HuH-7 (cell line): ENCODE measurements around the gene MAPK8IP3.

Source experiments
- DNase-seq: peaks from one replicate; pipeline ENCODE4 v3.0.0; 2011; ENCODE audit warnings: low spot score

Gene MAPK8IP3

DNA sequence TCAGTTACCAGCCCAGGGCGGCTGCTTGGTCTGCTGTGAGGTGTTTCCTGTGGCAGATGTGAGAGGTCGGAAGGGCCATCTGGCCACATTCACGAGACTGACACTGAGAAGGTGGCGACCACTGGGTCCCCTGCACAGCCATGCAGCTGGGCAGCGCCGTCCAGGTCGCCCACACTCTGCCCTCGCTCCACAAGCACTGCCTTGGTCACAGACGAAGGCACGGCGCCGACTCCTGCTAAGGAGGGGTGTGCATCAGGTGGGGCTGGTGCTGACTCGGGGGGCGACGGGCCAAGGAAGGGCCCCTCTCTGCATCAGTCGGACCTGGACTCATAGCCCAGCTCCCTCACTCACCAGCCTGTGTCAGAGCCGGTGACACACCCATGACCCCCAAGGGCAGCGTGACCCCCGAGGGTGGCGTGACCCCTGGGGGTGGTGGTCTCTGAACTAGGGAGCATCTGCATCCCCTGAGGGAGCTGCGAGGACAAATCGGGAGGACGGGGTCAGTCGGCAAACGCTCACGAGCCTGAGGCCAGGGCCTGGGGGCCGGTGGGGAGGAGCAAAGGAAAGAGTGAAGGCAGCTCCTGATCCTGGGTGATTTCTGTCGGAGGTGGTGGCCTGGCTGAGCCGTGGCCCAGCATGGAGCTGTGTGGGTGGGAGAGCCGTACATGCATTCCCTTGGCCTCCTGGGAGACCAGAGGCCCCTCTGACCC, 34.9 kb downstream of the MAPK8IP3 start:
- no peak for DNase-seq

DNA sequence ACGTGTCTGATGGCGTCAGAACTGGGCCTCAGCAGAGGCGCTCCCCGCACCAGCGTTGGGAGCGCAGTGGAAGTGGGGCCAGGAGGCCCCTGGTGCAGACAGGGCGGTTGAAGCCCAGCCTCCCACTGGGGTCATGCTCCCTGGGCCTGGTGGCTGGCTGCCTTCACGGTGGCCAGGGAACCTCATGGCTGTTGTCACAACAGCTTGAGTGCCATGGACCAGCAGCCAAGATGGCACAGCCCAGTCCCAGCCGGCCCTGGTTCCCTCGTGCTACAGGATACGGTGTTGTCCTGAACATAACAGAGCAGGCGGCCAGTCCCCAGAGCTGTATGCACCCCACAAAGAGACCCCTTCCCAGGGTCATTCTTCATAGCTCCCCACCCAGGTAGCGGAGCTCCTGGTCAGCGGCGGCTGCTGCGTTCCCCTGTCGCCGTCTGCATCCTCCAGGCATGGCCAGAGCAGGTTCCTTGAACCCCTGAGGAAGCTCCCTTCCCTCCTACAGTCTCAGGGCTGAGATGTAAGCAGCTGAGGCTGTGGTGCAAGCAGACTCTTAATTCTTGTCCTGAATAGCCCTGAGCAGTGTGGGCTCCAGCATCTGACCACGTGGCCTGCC, 35.7 kb downstream of the MAPK8IP3 start:
- DNase-seq = no peak

DNA sequence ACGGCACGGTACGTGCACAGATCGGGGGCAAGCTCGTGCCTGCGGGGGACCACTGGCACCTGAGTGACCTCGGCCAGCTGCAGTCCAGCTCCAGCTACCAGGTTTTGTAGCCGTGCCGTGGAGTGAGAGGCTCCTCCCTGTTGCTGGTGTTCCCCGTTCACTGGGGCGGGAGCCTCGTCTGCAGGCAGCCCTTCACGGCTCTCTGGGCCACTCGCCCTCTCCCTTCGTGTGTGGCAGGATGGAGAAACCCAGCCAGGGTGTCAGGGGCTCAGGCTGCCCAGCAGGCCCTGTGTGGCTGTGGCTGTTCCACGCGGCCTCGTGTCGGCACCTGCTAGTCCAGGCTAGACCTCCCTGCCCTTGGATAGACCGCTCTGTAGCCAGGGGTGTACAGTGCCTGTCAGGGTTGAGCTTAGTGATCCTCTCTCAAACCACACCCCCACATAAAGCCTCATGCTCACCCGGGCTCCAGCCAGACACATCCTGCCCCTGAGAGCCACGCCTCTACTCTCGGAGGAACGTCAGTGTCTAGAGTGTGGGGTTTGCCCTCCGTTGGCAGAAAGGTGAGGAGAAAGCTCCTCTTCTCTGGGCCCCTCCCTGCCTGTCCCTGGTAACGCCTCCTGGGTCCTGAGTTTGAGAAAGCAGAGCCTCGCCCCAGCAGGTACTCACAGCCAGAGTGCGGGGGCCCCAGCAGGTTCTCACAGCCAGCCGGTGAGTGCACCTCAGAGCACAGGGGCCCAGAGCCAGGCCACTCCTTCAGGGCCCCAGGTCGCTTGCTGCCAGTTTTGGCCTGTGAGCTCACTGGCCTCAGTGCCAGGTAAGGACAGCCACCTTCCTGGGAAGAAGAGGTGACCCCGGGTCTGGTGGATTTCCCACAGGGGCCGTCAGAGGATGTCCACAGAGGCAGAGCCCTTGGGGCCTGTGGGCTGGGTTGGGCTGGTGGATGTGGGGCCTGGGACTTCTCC, 37.7 kb downstream of the MAPK8IP3 start:
- no peak for DNase-seq

DNA sequence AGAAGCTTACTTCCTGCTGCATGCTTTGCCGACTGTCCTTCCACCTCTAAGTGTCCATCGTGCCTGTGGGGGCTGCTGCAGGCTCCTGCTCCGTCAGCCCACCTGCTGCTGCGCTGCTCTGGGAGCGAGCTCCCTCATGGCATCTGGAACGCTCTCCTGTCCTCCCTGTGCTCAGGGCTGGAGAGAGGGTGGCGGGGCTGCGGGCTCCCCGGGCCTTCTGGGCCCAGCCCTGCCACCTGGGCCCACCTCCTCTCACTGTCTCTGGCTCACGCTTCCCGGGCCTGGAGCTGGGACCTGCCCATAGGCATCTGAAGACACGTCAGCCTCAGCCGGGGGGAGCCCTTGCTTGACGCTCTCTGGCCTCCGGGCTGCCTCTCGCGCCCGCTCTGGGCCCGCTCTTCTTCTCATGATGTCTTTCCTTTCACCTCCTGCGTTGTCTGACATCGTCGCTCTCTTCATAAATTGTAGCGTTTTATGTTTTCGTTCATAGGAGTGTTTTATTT, 38.4 kb downstream of the MAPK8IP3 start:
- no peak for DNase-seq

DNA sequence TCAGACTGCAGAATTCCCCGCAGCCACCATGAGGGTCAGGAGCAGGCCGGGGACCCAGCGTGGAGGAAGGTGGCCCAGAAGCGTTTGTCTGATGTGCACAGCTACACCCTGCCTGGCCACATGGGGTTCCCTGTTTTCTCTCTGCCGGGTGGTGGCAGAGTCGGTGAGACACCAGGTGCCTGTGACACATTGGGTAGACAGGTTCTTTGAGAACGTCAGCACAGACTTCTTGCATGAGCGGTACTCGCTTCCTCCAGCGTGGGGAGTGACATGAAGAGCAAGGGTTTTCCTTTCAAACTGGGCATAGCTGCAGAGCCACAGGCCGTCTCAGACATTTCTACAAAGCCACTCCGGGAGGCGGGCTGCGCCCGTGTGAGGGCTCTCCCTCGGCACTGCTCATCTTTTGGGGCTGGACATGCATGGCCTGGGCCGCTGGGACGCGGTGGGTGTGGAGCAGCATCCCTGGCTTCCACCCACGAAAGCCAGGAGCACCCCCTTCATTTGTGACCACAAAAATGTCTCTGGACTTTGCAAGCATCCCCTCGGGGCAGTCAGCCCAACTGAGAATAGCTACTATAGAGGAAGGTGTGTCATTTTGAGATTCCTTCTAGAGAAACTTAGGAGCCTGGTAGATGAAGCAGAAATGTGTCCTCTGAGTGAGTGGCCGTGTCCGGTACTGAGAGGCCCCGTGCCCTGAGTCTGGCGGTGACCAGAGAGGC, 39.3 kb downstream of the MAPK8IP3 start:
- no peak for DNase-seq

DNA sequence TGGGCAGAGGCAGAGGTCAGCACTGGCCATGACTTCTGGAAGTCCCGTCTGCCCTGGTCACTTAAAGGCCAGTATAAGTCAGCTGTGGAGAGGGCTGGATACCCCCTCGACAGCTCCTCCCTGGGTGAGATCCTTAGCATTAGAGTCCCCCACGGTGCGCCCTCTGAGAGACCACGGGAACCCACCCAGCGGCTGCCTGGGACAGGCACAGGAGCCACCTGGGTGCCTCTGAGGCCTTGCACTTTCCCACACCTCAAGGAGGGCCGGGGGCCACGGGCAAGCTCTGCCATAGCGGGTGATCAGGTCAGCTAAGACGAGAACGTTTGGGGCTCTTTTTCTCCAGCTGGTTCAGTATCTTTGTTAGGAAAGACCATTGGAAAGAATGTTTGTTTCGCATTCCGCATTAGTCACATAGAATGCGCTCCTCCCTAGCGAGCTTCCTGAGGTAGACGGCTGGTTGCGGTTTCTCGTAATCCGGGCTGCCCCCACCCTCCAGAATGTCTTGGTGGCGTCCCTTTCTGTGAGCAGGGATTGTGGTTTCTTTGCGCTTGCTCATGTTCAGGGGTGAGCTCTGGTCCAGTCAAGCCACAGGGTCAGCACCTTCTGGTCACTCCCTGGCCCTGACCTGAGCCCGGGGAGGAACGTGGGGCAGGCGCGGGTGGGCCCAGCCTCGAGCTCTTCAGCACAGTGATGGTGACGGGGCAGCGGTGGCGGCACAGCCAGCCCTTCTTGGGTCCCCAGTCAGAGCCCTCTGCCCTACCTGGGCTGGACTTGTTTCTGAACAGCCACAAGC, 40.1 kb downstream of the MAPK8IP3 start:
- no peak for DNase-seq

DNA sequence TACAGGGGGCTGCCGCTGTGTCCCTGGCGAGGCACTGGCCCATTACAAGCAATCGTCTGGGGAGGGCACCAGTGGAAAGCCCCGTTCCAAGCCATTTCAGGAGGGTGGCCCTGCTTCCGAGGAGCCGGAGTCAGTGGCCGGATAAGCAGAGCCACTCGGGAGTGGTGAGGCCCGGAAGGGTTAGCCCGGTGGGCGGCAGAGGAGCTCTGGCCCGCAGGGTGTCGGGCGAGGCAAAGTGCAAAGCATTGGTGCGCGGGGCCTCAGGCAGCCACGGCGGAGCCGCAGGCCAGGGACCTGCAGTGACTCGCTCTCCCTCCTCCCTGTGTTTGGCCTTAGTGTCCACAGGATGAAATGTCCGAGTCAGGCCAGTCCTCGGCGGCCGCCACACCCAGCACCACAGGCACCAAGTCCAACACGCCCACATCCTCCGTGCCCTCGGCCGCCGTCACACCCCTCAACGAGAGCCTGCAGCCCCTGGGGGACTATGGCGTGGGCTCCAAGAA, 40.7 kb downstream of the MAPK8IP3 start:
- no peak for DNase-seq

DNA sequence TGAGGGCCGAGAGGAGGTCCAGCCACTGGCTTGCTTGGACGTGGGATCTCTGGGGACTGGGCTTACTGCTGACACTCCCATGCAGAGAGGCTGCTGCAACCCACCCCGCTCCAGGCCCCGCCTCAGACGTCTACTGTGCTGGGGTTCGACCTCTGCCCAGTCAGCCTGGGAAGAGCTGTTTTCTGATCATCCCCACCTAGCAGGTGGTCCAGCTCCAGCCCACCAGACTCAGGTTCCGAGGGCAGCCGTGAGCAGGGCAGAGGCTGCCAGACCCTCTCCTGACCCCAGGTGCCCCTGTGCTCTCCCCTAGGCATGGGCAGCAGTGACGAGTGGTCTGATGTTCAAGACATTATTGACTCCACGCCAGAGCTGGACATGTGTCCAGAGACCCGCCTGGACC, 41.9 kb downstream of the MAPK8IP3 start:
- no peak for DNase-seq

DNA sequence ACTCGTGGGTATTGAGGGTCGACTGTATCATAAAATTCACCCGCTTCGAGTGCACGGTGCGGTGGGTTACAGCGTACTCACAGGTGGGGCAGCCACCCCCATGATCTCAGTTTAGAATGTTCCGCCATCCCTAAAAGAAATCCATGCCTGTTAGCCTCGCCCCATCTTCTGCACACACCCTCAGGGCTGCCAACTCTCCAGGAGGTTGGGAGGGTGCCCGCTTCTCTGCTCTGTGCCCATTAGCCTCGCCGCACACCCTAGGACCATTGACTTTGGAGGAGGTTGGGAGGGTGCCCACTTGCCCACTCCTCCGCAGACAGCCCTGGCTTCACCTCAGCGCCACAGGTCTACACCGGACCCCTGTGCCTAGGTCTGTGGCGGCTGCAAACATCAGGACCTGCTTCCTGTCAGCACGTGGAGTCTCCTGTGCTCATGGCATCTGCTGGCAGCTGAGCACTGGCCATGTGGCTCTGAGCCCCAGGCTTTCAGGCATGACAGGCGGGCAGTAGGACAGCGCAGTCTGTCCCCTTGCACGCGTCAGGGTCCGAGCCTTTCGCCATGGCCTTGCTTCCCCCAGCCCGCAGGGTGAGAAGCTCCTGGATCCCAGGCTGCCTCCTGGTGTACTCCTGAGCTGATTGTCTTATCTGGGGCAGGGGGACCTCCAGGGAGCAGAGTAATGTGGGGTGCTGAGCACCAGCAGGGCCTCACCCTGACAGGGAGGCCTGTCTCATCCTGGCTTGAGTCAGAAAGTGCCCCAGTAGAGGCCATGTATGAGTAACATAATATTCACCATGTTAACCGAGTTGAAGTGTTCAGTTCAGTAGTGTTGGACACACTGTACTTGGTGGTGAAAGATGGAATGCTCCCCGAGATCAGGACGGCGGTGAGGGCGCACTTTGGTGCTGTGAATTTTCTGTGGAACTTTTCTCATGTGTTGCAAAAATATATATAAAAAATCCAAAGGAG, 43.4 kb downstream of the MAPK8IP3 start:
- no peak for DNase-seq

DNA sequence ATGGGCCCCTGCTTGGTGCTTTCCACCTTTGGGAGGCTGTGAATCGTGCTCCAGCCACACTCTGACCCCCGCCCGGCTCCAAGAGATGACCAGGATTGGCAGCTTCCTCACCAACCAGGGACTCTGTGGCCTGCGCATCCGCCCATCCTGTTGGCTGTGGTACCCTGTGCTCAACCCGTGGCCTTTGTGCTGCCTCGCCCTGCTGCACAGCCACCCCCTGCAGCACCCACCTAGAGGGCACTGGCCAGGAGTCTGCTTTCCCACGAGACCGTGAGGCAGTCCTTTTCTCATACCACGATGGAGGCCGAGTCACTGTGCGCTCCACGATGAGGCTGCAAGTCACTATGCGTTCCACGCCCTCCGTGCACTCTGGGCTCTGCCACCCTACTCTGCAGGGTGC, 46.0 kb downstream of the MAPK8IP3 start:
- DNase-seq = no peak

DNA sequence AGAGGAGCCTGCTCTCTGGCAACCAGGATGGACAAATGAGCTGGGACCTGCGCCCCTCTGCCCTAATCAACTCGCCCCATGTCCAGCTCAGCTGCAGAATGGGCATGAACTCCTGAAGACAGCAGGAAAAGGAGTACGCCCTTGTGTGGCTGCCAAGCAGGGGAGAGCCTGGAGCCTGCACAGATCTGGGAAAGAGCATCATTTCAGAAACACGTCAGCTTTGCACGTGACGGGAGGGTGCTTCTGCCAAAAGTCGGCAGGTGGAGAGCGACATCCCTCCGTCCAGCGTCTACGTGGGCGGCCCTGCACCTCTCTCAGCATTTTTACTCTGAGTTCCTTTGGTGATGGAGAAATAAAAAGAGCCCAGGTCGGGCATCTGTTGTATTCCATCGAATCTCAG, 46.9 kb downstream of the MAPK8IP3 start:
- DNase-seq = no peak

DNA sequence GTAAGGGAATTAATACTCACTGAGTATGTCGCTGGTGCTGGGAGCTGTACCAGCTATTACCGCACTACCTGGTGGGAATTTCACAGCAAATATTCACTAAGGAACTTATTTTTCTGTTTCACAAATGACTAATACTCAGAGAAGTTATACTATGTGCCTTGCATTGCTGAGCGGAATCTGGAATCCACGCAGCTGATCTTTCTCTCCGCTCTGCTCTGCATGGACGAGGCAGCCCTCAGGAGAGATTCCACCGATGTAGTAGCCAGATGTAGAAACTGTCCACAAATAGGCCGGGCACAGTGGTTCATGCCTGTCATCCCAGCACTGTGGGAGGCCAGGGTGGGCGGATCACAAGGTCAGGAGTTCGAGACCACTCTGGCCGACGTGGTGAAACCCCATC, 48.2 kb downstream of the MAPK8IP3 start:
- DNase-seq = no peak

DNA sequence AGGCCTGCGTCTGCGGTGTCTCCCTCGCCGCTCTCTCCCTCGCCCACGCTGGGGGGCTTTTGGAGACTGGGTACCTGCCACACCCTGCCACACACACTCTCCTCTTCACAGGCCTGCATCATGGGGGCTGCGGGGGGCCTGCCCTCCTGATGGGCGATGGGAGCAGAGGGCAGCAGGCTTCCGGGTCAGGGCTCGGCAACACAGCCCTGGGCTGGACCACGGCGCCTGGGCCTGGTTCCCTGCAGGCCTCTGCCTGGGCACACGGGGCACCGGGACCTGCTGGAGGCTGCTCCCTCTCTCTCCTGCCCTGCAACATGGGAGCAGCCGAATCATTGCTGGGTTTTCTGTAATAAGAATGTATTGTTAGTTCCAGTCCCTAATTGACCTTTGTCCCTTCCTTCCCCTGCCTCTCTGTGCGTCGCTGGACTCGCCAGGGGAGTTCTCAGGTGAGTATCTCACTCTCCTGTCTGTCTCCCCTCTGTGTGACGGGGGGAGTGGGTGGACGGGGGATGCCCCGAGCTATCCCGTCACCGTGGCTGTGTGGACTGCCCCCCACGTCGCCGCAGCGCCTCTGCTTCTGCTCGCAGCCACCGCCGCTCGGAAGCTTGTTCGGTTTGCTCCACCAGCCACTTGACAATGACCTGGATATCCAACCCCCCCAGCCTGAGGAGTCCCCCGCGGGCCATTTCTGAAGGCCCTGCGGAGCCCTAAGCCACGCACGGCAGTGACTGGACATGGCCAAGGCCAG, 51.9 kb downstream of the MAPK8IP3 start:
- peak; percentile 82 for DNase-seq

DNA sequence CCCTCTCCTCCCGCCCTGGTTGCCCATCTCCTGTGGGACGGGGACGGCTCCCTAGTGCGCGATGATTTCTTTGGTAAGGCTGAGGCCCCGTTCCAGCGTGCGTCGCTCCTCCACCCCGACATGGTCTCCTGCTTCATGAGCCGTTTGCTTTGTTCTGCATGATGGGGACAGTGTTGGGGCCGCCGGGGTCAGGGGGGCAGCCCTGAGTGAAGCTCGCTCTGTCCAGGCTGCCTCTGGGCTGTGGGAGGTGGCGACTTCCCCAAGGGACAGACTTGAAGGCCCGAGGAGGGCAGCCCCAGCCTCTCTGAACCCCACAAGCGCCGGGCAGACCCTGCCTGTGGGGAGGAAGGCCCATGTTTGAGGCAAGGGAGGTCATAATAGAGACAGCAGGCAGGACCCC, 52.9 kb downstream of the MAPK8IP3 start:
- DNase-seq = no peak

DNA sequence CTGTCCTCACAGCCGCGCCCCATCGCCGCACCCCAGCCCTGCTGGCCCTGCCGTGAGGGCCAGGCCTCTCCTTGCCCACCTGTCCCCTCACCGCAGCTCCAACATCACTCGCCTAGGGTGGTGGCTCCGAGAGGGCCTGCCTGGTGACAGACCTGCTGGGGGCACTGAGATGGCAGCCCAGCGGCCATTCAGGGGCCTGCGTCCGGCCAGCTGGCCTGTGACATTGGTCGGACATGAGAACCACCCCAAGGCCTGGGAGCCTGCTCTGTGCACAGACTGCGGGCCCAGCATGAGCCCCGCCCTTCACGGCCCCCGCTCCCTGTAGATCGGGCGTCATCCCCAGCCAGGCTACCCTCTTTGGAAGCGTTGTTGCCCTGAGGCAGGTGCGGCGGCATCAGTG, 53.5 kb downstream of the MAPK8IP3 start:
- no peak for DNase-seq

DNA sequence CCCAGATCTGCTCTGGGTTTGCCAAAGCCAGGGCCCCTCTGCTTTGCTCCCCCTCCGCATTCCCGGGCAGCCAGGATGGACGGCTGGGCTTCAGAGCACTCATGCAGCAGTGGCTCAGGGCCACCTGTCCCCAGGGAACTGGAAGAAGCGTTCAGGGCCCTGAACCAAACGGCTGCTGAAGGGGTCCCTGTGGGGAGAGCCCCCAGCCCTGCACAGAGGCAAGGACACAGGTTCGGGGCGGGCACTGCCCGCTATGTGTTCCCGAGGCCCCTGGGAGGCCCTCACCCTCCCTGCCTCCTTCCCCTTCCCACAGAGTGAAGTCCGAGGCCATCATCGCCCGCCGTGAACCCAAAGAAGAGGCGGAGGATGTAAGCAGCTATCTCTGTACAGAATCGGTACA, 54.9 kb downstream of the MAPK8IP3 start:
- DNase-seq = no peak

DNA sequence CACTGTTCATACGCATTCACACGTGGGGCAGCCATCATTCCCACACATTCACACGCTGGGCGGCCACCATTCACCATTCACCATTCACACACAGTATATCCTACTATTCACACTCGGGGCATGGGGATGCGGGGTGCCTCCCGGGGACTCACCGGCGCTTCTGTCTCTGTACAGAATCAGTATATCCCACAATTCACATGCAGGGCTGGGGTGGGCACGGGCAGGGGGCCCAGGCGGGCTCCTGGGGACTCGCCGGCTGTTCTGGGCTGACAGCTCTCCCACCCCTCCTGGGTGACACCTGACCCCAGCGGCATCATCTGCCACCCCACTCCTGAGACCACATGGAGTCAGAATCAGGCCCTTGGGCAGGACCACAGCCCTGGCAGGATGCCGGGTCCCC, 55.8 kb downstream of the MAPK8IP3 start:
- DNase-seq = no peak

DNA sequence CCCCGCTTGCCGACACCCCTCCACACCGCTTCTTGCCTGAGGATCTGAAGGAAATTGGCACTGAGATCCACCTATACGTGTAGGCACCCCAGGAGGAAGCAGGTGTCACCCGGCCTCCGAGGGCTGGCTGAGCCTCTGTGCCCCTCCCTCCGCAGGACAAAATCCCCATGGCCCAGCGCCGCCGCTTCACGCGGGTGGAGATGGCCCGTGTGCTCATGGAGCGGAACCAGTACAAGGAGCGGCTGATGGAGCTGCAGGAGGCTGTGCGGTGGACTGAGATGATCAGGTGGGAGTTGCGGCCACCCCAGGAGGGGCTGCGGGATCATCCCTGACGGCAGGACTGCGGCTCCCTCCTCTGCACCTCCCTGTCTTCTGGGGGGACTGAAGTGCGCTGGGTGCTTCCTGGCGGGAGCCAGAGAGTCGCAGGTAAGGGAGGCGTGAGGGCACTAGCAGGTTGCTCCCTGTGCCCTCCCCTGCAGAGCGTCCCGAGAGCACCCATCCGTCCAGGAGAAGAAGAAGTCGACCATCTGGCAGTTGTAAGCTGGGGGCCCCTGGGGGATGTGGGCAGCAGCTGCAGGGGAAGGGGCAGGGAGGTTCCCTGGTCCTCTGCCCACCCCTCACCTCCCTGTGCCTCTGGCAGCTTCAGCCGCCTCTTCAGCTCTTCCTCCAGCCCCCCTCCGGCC, 56.3 kb downstream of the MAPK8IP3 start:
- DNase-seq = no peak
